B cell (primary cell): Measurements from ENCODE around the gene SRD5A3.

ENCODE experiments used
- EZH2 ChIP-seq: IDR thresholded peaks from 2 replicates; pipeline ENCODE4 v1.6.1; 2012; ENCODE audit warnings: borderline replicate concordance, low read depth, mild to moderate bottlenecking, moderate library complexity, low read length; ENCODE audit not compliant: insufficient read depth, poor library complexity, severe bottlenecking
- TF ChIP-seq, protein P1 (sequence below): fragments of 200-600 bp; IDR thresholded peaks from one replicate; pipeline ENCODE4 v1.8.0; 2022; ENCODE audit warnings: antibody characterized with exemption, mild to moderate bottlenecking

DNA sequence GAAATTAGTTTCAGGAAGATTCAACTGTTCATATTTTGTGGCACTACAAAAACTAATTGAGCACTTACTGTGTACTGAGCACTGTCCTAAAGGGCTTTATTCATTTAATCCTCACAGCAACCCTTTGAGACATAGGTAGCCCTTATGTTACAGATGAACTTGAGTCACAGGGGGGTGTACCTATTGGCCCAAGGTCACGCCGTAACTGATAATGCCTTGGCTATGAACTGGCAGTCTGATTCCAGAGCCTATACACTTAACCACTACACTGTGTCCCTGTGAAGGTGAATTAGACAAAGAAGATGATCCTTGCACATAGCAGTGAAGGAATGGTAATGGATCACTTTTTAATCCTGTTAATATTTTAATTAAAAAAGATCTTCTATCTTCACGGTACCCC is 61.7 kb downstream of the SRD5A3 start:
- no peak for TF ChIP-seq EZH2
- TF ChIP-seq, protein P1, sequence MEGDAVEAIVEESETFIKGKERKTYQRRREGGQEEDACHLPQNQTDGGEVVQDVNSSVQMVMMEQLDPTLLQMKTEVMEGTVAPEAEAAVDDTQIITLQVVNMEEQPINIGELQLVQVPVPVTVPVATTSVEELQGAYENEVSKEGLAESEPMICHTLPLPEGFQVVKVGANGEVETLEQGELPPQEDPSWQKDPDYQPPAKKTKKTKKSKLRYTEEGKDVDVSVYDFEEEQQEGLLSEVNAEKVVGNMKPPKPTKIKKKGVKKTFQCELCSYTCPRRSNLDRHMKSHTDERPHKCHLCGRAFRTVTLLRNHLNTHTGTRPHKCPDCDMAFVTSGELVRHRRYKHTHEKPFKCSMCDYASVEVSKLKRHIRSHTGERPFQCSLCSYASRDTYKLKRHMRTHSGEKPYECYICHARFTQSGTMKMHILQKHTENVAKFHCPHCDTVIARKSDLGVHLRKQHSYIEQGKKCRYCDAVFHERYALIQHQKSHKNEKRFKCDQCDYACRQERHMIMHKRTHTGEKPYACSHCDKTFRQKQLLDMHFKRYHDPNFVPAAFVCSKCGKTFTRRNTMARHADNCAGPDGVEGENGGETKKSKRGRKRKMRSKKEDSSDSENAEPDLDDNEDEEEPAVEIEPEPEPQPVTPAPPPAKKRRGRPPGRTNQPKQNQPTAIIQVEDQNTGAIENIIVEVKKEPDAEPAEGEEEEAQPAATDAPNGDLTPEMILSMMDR: no peak
